Measurements from ENCODE around the gene SIX6.

GRCh38 chr14:60509438-60510253, 700 bp downstream of the SIX6 start:
- TF ChIP-seq FOXK2 (IDR thresholded peaks at IDR 0.05) (no peak), PKNOX1 (IDR thresholded peaks at IDR 0.05) (no peak), TARDBP (IDR thresholded peaks at IDR 0.05) (no peak), HDGF (IDR thresholded peaks at IDR 0.05; ENCODE audit: borderline replicate concordance) (no peak), BHLHE40 (IDR thresholded peaks at IDR 0.05; ENCODE audit: borderline replicate concordance) (no peak), FOXM1 (IDR thresholded peaks at IDR 0.05; ENCODE audit: borderline replicate concordance) (no peak), FOXA1 (IDR thresholded peaks at IDR 0.05) (no peak), LEF1 (IDR thresholded peaks at IDR 0.05; ENCODE audit: borderline replicate concordance) (no peak), ELF4 (IDR thresholded peaks at IDR 0.05) (no peak), L3MBTL2 (conservative IDR thresholded peaks at IDR 0.05) (no peak), SUZ12 (IDR thresholded peaks at IDR 0.05) (no peak), NFRKB (IDR thresholded peaks at IDR 0.05) (no peak), ARNT (IDR thresholded peaks at IDR 0.05) (no peak)

Measured in HEK293T (cell line).